ENCODE results near the gene ENOSF1. TPM values are rescaled to one million over a fixed set of nuclear protein-coding genes. Genes with fewer than 3 reads are reported as not detected.

Gene ENOSF1
- total and polyA plus RNA-seq, 2 of the 4 experiments (the other 2 are of a cell fraction): 12.2 to 12.6 TPM

- no peaks in the 10 kb centered on the region for H3K9me1 ChIP-seq (ENCODE audit: insufficient read depth, low read length)
- H3K4me1 ChIP-seq (ENCODE audit: control insufficient read depth, insufficient read depth, low read length): no peaks in the 10 kb centered on the region; the same call in 1 of the 2 replicates
- H3K18ac ChIP-seq (ENCODE audit: low read depth, low read length): no peak overlapping the region
- H3K14ac ChIP-seq (replicated peaks; ENCODE audit: low read depth, low read length): no peak overlapping the region
- H4K5ac ChIP-seq (ENCODE audit: low read depth, low read length): no peak overlapping the region
- ChIA-PET CTCF (no interaction called here), POLR2A (ENCODE audit: unreplicated experiment) (no interaction called here)
- H4K20me1 ChIP-seq (ENCODE audit: insufficient read depth, low read length): no peaks in the 10 kb centered on the region
- H3K36me3 ChIP-seq (ENCODE audit: control insufficient read depth, insufficient read depth, low read length): no peaks in the 10 kb centered on the region
- no peak overlapping the region for H3K9ac ChIP-seq (ENCODE audit: low read depth, low read length)
- no peak overlapping the region for H4K91ac ChIP-seq (ENCODE audit: insufficient read depth, low read depth, low read length)
- no peak overlapping the region for H2AK5ac ChIP-seq (ENCODE audit: low read depth, low read length)
- H3K79me1 ChIP-seq (ENCODE audit: low read depth in 1 of 2, low read length in 2 of 2): no peaks in the 10 kb centered on the region; a peak in 1 of 4 replicates
- no peak overlapping the region for H2AK9ac ChIP-seq (replicated peaks; ENCODE audit: low read depth, low read length, poor library complexity)
- no peak for TF ChIP-seq RCOR1 (IDR thresholded peaks at IDR 0.05; ENCODE audit: insufficient replicate concordance, low read length)
- TF ChIP-seq NFE2L2 (IDR thresholded peaks at IDR 0.05; ENCODE audit: low read depth, low read length): no peak
- TF ChIP-seq MAFK (IDR thresholded peaks at IDR 0.05; ENCODE audit: low read depth, low read length): no peak
- no peak for TF ChIP-seq CEBPB (IDR thresholded peaks at IDR 0.05; ENCODE audit: low read depth, low read length)
- TF ChIP-seq SMC3 (IDR thresholded peaks at IDR 0.05; ENCODE audit: low read depth, low read length): no peak
- no peak for TF ChIP-seq POLR2A (IDR thresholded peaks at IDR 0.05; ENCODE audit: low read depth, low read length)
- TF ChIP-seq USF2 (IDR thresholded peaks at IDR 0.05; ENCODE audit: low read depth, low read length): no peak
- TF ChIP-seq FOS (IDR thresholded peaks at IDR 0.05; ENCODE audit: low read depth, low read length): no peak
- H2BK5ac ChIP-seq (ENCODE audit: low read depth, low read length, poor library complexity, severe bottlenecking): no peak overlapping the region
- H2BK20ac ChIP-seq (ENCODE audit: low read depth, low read length): no peak overlapping the region
- H3K4ac ChIP-seq (ENCODE audit: low read depth, low read length): no peak overlapping the region
- H3K27me3 ChIP-seq (ENCODE audit: control insufficient read depth, insufficient read depth, low read length): peaks cover 6% of the 10 kb centered on the region
- no TSS peak for BruUV-seq (replicated peaks)
- WGBS, 2 experiments (ENCODE audit: extremely low coverage in 2 of 2, insufficient read length in 1 of 2): 94% methylated on average over 5 of the region's 5 CpGs; no CpG with 5 or more reads in 1 of the 2 experiments
- H3K4me3 ChIP-seq (ENCODE audit: insufficient read depth, low read depth, low read length): no peak overlapping the region
- in situ Hi-C loops (cut with MboI; ENCODE audit: low sequenced_read_pairs): no loop called here
- dilution Hi-C loops (cut with HindIII; ENCODE audit: low sequenced_read_pairs, unreplicated experiment): no loop called here
- ATAC-seq (ENCODE audit: low read depth) (no peak), DNase-seq (no peak)
- no peak overlapping the region for H4K8ac ChIP-seq (ENCODE audit: low read depth in 2 of 2, low read length in 2 of 2)
- H2BK15ac ChIP-seq (ENCODE audit: low read depth, low read length): no peak overlapping the region
- no peak overlapping the region for H3K4me2 ChIP-seq (ENCODE audit: low read depth, low read length)
- no peak overlapping the region for H3K23ac ChIP-seq (ENCODE audit: low read depth, low read length)
- no peaks in the 10 kb centered on the region for H3K9me3 ChIP-seq (ENCODE audit: control insufficient read depth, insufficient read depth, low read length)
- no peak overlapping the region for H3K56ac ChIP-seq (ENCODE audit: extremely low read depth, insufficient read depth, low read length)
- H3K27ac ChIP-seq (ENCODE audit: insufficient read depth, low read length): no peak overlapping the region
- intact Hi-C loops (cut with micrococcal nuclease): no loop called here
- no peak overlapping the region for H2BK120ac ChIP-seq (ENCODE audit: low read depth, low read length)
- H2AFZ ChIP-seq (replicated peaks; ENCODE audit: low read length, poor library complexity): no peak overlapping the region
Measured at GRCh38 chr18:647304-647703, 65.1 kb downstream of the ENOSF1 start.
